ENCODE results near the gene CNTNAP2.

- TF ChIP-seq ZNF274 (IDR thresholded peaks at IDR 0.05; ENCODE audit: low read depth, low read length) (no peak), YY1 (IDR thresholded peaks at IDR 0.05; ENCODE audit: insufficient read depth, insufficient read length) (no peak)
Observed at GRCh38 chr7:147978651-147979050, 1862.0 kb downstream of the CNTNAP2 start.
